Measurements from ENCODE around the gene PARP2. TPM values are rescaled to one million over a fixed set of nuclear protein-coding genes. Genes with fewer than 3 reads are reported as not detected.

Gene PARP2
- total and polyA plus RNA-seq, 2 of the 8 experiments (the other 6 are each of a cell fraction or from before 2014, with no cell fraction given), result 27.7 to 41.7 TPM

DNA sequence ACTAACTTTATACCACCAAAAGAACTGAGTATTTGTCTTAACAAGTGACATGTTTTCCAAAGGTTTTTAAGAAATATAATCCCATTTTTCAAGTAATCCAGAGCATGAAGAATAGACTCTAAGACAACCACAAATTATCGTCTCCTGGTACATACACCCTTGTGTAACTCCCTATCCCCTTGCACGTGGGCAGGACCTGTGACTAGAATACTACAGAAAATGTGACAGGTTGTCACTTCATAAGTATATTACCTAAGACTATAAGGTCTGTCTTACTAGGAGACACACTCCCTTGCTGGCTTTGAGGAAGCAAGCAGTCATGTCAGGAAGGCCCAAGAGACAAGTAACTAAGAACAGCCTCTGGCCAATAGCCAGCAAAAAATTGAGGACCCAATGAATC lies 29.4 kb upstream of the PARP2 start:
- H4K5ac ChIP-seq (ENCODE audit: insufficient read length, low read depth, low read length), result no peak overlapping the region
- no peaks in the 10 kb centered on the region for H3K23me2 ChIP-seq (ENCODE audit: low read depth, low read length)
- WGBS, 2 experiments (ENCODE audit: extremely low coverage in 1 of 2, insufficient coverage in 1 of 2, insufficient read length in 1 of 2, insufficient replicate concordance in 2 of 2, low coverage in 1 of 2, low lambda C conversion rate in 2 of 2, missing lambda C conversion rate in 1 of 2), result 87% methylated on average over 2 of the region's 2 CpGs; no CpG with 5 or more reads in 1 of the 2 experiments
- H3K27me3 ChIP-seq (replicated peaks in 1 of 4; ENCODE audit: control insufficient read depth in 3 of 4, extremely low read depth in 1 of 4, insufficient read depth in 3 of 4, low read length in 3 of 4), result no peaks in the 10 kb centered on the region; a peak in 1 of 7 replicates
- no peaks in the 10 kb centered on the region for H3K4me1 ChIP-seq (replicated peaks in 1 of 4; ENCODE audit: control insufficient read depth in 3 of 4, insufficient read depth in 4 of 4, low read length in 3 of 4)
- DNase-seq (ENCODE audit: low read depth in 1 of 2, low spot score in 2 of 2) (no peak), FAIRE-seq (no peak)
- H3K36me3 ChIP-seq (ENCODE audit: control insufficient read depth in 2 of 4, insufficient read depth in 4 of 4, low read length in 3 of 4), result peaks cover 20 to 70% (median 55%) of the 10 kb centered on the region in 4 experiments
- H3K9ac ChIP-seq (replicated peaks in 1 of 4; ENCODE audit: extremely low read depth in 1 of 4, low read depth in 3 of 4, low read length in 3 of 4), result no peak overlapping the region
- no peak overlapping the region for H2AFZ ChIP-seq (ENCODE audit: low read length)
- H3K4me2 ChIP-seq (ENCODE audit: insufficient read depth in 1 of 2, low read depth in 2 of 2, low read length in 2 of 2), result no peak overlapping the region
- H3K4ac ChIP-seq (replicated peaks; ENCODE audit: insufficient read length, low read depth, low read length), result no peak overlapping the region
- no peaks in the 10 kb centered on the region for H3K79me1 ChIP-seq (ENCODE audit: low read depth, low read length)
- no peak overlapping the region for H4K8ac ChIP-seq (ENCODE audit: extremely low read depth, insufficient read depth, low read length)
- H3K9me3 ChIP-seq (ENCODE audit: insufficient read depth in 2 of 2, low read depth in 1 of 2, low read length in 1 of 2), result peaks cover 0 to 3% of the 10 kb centered on the region in 2 experiments; a peak in 1 of 4 replicates
- no peak overlapping the region for H3K27ac ChIP-seq (ENCODE audit: low read depth, low read length)
- ChIA-PET POLR2A (ENCODE audit: partially characterized antibody) (interaction anchor here (3.2 kb wide), 1 partner anchor 13 kb away, joined by 17 read pairs; no protein-coding TSS in a partner anchor), CTCF (ENCODE audit: partially characterized antibody) (no interaction called here)
- no peak overlapping the region for H3K14ac ChIP-seq (ENCODE audit: insufficient read length)
- no peak overlapping the region for H2AK5ac ChIP-seq (ENCODE audit: low read depth, low read length)
- no peak overlapping the region for H3K56ac ChIP-seq (replicated peaks; ENCODE audit: insufficient read length, low read depth, low read length)
- H3K23ac ChIP-seq (ENCODE audit: insufficient read length), result no peak overlapping the region
- H3K18ac ChIP-seq (ENCODE audit: extremely low read depth, low read length), result no peak overlapping the region
- no peak overlapping the region for H2BK120ac ChIP-seq (replicated peaks; ENCODE audit: low read depth, low read length)
- H3K4me3 ChIP-seq (ENCODE audit: extremely low read depth in 1 of 4, insufficient read depth in 2 of 4, low read depth in 3 of 4, low read length in 4 of 4), result no peak overlapping the region
- H2BK15ac ChIP-seq (ENCODE audit: low read length), result no peak overlapping the region
- H2BK20ac ChIP-seq (ENCODE audit: low read length), result no peak overlapping the region
- peaks cover 0 to 6% of the 10 kb centered on the region in 2 experiments for H4K20me1 ChIP-seq (replicated peaks in 1 of 2; ENCODE audit: control insufficient read depth in 1 of 2, insufficient read depth in 2 of 2, low read length in 2 of 2)
- H2BK5ac ChIP-seq (ENCODE audit: low read depth, low read length), result no peak overlapping the region
- H3K79me2 ChIP-seq (ENCODE audit: control insufficient read depth in 1 of 2, insufficient read depth in 2 of 2, low read length in 2 of 2), result peaks cover 2 to 15% of the 10 kb centered on the region in 2 experiments; a peak in 2 of 4 replicates
- no peak overlapping the region for H4K91ac ChIP-seq (replicated peaks; ENCODE audit: insufficient read length, low read length)
- no peak overlapping the region for H2BK12ac ChIP-seq (ENCODE audit: low read depth, low read length)
- TF ChIP-seq SAP30 (IDR thresholded peaks at IDR 0.05; ENCODE audit: insufficient read depth, insufficient replicate concordance, low read length) (no peak), KDM5A (IDR thresholded peaks at IDR 0.05; ENCODE audit: low read length) (no peak), CHD1 (IDR thresholded peaks at IDR 0.05; ENCODE audit: low read depth, low read length) (no peak), TCF12 (IDR thresholded peaks at IDR 0.05; ENCODE audit: low read depth, low read length) (no peak), HDAC6 (IDR thresholded peaks at IDR 0.05; ENCODE audit: low read depth, low read length) (no peak), BACH1 (IDR thresholded peaks at IDR 0.05; ENCODE audit: low read length) (no peak), RAD21 (IDR thresholded peaks at IDR 0.05 in 1 of 2, conservative IDR thresholded peaks at IDR 0.05 in 1 of 2; ENCODE audit: low read depth in 2 of 2, low read length in 2 of 2) (no peak), SIRT6 (IDR thresholded peaks at IDR 0.05; ENCODE audit: low read length) (no peak), RFX5 (IDR thresholded peaks at IDR 0.05; ENCODE audit: borderline replicate concordance, low read depth, low read length) (no peak), SRF (IDR thresholded peaks at IDR 0.05; ENCODE audit: low read depth, low read length) (no peak), GABPA (IDR thresholded peaks at IDR 0.05; ENCODE audit: borderline replicate concordance, insufficient read depth, low read length) (no peak), SP4 (IDR thresholded peaks at IDR 0.05; ENCODE audit: low read length) (no peak), FOSL1 (IDR thresholded peaks at IDR 0.05; ENCODE audit: insufficient read depth, low read depth, low read length) (no peak)
- TF ChIP-seq, protein P1, sequence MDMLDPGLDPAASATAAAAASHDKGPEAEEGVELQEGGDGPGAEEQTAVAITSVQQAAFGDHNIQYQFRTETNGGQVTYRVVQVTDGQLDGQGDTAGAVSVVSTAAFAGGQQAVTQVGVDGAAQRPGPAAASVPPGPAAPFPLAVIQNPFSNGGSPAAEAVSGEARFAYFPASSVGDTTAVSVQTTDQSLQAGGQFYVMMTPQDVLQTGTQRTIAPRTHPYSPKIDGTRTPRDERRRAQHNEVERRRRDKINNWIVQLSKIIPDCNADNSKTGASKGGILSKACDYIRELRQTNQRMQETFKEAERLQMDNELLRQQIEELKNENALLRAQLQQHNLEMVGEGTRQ (IDR thresholded peaks at IDR 0.05; ENCODE audit: low read length), result no peak

Measured in H1 (cell line).